ENCODE measurements around the gene TMEM121.

Gene TMEM121

DNA sequence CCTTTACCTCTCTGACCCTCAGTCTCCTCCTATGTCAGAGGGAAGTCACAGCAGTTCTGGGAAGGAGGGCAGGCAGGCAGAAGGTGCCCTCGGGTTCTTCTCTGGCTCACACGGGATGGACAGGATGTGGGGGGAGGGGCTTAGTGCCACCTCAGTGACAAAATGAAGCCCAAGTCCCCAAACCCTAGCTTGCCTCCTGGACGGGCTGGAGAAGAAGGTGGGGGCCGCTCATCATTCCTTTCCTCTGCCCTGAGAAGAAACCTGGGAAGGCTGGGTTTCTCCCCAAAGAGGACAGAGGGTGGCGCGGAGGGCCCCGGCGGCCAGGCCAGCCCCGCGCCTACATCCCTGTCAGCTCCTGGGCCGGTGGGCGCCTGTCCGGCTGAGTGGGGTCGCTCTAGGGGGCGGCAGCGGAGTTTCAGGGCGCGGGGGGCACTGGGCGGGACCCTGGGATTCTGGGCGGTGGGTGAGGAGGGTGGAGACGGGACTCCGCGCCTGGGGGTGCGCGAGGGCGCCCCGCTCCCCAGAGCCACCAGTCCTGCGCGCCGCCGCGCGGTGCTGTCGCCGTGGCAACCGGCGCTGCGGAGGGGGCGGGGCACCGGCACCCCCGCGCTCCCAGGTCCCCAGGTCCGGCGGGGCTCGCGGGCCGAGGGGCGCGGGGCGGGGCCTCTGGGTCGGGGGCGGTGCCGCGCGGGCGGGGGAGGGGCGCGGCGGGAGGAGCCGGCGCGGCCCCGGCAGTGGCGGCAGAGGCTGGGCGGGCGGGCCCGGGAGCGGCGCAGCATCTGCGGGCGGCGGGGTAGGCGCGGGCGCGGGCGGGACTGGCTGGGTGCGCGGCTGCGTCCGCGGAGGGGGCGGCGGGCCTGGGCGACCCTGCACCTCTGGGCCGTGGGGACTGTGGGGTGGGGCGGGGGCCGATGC is at the start of gene TMEM121:
TSS of gene TMEM121 (plus strand) at position 723 of the 915 bp plus-strand sequence. CDS start 2,252 bp downstream, outside the sequence.
- no peak for DNase-seq (ENCODE audit: low read depth in 2 of 3, low spot score in 1 of 3)

DNA sequence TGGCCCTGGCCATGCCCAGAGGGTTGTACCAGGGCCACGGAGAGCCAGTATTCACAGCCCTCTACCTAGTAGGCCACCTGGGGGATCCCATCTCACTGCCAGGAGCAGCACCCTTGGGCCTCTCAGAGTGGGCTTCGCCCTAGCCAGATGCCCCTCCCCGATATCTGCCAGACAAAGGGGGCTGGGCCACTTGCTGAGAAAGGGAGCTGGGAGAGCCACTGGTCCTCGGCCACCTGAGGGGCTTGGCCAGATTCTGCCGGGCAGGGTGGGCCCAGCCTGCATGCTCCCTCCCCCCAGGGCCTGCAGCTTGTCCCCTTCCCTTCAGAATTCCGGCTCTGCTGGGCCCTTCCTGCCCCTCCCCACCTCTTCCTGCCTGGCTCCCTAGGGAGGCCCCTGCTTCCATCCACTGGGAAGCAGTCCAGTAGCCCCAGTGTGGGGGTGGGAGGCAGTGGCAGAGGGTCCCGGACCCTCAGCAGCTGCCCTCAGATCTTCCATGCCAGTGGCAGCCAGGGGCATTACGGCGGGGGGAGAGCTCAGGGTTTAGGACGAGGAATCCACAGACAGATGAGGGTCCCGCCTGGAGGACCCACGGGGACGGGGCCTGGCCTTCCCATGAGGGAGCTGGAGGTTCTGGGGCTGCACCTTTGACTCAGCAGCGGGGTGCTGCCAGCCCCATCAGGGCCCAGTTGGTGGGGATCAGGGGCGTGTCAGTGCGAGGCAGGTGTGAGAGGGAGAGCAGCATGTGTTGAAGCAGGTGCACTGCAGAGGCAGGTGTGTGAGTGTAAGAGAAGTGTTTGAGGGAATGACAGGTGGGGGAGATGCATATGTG is 49.3 kb upstream of the TMEM121 start:
- no peak for DNase-seq (ENCODE audit: low read depth in 2 of 3, low spot score in 1 of 3)

- DNase-seq (ENCODE audit: low read depth in 2 of 3, low spot score in 1 of 3) = no peak
Measured at GRCh38 chr14:105477660-105478397, 48.6 kb upstream of the TMEM121 start.

- no peak for DNase-seq (ENCODE audit: low read depth in 2 of 3, low spot score in 1 of 3)
Measured at GRCh38 chr14:105478398-105479251, 47.8 kb upstream of the TMEM121 start.

GRCh38 chr14:105479431-105480158 is 46.8 kb upstream of the TMEM121 start:
- DNase-seq (ENCODE audit: low read depth in 2 of 3, low spot score in 1 of 3) = no peak

DNA sequence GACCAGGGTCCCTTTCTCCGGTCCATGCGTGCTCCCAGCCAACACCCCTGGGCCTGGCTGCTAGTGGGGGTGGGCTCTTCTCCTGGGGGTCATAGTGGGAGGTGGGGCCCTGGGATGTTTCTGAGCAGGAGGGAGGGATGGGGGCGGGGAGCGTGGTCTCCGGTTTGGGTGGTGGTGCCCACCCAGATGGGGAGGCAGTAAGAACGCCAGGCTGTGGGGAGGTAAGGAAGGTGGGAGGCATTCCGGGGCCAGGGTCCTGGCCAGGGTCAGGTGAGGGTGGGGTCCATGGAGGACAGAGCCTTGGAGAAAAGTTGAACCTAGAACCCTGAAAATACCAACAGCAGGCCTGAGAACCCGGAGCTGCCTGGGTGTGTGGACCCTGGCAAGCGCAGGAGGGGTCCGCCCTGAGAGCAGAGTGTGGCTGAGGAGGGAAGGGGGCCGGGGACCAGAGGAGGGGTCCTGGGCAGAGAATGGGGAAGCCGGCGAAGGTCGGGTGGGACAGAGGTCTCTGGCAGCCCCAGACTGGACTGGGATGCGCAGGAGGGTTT is 46.1 kb upstream of the TMEM121 start:
- no peak for DNase-seq (ENCODE audit: low read depth in 2 of 3, low spot score in 1 of 3)

- peak; percentile 79 to 94 (median 87) for DNase-seq (ENCODE audit: low read depth in 2 of 3, low spot score in 1 of 3)
Measured at GRCh38 chr14:105480807-105481801, 45.3 kb upstream of the TMEM121 start.

DNA sequence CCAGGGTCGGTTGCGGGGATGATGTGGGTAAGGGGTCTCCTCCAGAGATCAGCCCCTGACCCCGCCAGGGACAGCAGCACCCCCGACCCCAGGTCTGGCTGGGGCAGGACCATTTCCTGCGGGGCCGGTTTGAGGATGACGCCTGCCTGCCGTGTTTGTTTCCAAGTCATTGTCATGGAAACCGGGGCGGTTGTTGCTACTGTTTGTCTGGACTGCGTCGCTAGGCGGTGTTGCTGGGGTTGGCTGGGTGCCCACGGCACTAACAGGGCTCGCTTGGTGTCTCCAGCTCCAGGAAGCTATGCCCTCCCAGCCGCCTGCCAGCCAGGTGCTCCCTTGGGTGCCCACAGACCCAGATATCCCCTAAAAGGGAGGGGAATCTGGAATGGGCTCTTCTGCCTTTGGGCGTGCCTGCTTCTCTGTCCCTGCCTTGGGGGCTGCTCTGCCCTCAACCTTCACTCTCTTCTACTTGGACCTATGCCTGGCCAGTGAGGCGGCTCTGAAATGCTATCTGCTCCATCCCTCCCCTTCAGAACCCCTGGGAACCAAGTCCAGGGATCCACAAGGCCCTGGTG is 44.4 kb upstream of the TMEM121 start:
- peak; percentile 86 to 91 (median 89) for DNase-seq (ENCODE audit: low read depth in 2 of 3, low spot score in 1 of 3)

GRCh38 chr14:105482486-105483110 is 43.8 kb upstream of the TMEM121 start:
- DNase-seq (ENCODE audit: low read depth in 2 of 3, low spot score in 1 of 3) = no peak

GRCh38 chr14:105483300-105484068 is 42.9 kb upstream of the TMEM121 start:
- DNase-seq (ENCODE audit: low read depth in 2 of 3, low spot score in 1 of 3) = no peak

- DNase-seq (ENCODE audit: low read depth in 2 of 3, low spot score in 1 of 3) = no peak
Measured at GRCh38 chr14:105484069-105484996, 42.0 kb upstream of the TMEM121 start.

DNA sequence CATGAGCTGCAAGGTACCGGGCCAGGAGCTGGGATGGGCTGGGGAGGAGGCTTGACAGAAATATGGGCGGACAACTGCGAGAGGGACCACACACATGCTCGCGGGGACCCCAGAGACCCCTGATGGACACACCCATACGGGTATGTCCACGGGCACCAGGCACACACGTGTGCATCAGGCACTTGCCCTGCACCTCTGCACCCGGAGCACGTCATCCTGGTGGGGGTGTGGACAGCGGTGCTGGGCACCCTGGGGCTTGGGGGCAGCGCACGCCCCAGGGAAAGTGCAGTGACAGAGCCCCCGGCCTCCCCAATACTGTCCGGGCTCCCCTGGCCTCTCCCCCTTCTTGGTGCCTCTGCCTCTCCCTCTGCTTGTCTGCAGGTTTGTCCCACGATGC is 41.4 kb upstream of the TMEM121 start:
- no peak for DNase-seq (ENCODE audit: low read depth in 2 of 3, low spot score in 1 of 3)

DNA sequence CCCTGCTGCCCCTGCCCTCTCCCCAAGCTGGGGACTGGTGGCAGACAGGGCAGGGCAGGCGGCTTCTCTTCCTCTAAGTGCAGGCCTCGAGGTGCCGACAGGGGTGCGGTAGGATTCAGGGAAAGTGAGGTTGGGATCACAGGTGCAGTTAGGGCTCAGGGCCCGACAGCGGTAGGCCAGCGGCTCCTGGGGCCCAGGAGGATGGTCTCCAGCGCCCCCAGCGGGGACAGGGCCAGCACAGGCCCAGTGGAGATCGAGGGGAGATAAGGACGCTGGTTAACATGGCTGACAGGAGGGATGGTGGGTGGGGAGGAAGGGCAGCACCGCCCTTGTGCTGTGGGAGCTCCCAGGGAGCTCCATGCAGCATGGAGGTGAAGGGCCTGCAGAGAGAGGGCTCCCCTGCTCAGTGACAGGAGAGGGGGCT is 40.6 kb upstream of the TMEM121 start:
- DNase-seq (ENCODE audit: low read depth in 2 of 3, low spot score in 1 of 3) = no peak

DNA sequence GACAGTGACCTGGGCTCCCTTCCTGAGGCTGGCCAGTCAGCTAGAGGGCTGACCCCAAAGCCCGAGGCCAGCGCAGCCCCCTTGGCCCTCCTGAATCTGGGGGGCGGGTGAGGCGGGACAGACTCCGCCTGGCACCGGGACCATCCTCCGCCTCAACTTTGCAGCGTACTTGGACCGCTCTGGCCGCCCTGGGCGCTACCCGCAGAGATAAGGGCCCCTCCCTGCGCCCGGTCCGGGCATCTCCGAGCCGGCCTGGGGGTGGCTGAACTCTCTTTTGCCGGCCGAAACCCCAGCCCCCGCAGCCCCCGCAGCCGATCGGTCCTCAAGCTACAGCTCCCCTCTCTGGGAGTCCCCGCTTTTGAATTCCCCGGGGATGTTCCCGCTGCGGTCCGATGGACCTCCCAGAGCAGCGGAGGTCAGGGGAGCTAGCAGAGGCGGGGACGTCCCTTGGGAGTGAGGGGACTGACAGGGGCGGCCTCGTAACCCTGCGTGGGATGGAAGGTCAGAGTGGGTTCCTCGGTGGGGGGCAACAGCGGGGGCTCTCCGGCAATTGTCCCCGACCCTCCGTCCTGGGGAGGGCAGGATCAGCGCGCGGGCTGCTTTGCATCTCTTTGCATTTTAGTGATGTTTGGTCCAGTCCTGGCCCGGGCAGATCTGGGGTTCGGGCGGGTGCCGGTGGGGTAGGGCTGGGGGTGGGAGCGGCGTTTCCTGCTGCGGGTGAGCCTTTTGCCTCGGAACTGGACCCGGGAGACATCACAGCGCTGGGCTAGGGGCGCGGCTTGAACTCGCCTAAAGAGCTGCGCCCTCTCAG is 40.0 kb upstream of the TMEM121 start, which contains the start of gene CRIP1:
TSS of gene CRIP1 (plus strand) at position 724 of the 811 bp plus-strand sequence. CDS start 374 bp downstream, outside the sequence.
- DNase-seq (ENCODE audit: low read depth in 2 of 3, low spot score in 1 of 3) = no peak
